Sigmoid colon (tissue), 4 donors: ENCODE measurements around the gene PAH.

Experiments used
- EP300 ChIP-seq, 4 donors: sonication (generic); formaldehyde crosslinking; IDR thresholded peaks; one replicate each; pipeline ENCODE4 v1.6.1; 2017; ENCODE audit warnings: antibody characterized with exemption in 4 of 4
- POLR2A ChIP-seq, 2 donors: fragments of 450-650 bp; IDR thresholded peaks; one replicate each; pipeline ENCODE4 v1.6.1; 2016; ENCODE audit warnings: antibody characterized with exemption in 2 of 2, mild to moderate bottlenecking in 2 of 2, moderate library complexity in 2 of 2
- POLR2AphosphoS5 ChIP-seq, 4 donors: sonication (generic); formaldehyde crosslinking; IDR thresholded peaks; one replicate each; pipeline ENCODE4 v1.6.1; 2017; ENCODE audit warnings: antibody characterized with exemption in 4 of 4
- TF ChIP-seq, protein P1 (sequence below), 4 experiments: fragments of 450-650 bp in 3 of 4; fragments of 200-600 bp in 1 of 4; IDR thresholded peaks; one replicate each; pipeline ENCODE4 v1.5.1; 2016 to 2019; ENCODE audit warnings: antibody characterized with exemption in 4 of 4, mild to moderate bottlenecking in 3 of 4, moderate library complexity in 2 of 4

DNA sequence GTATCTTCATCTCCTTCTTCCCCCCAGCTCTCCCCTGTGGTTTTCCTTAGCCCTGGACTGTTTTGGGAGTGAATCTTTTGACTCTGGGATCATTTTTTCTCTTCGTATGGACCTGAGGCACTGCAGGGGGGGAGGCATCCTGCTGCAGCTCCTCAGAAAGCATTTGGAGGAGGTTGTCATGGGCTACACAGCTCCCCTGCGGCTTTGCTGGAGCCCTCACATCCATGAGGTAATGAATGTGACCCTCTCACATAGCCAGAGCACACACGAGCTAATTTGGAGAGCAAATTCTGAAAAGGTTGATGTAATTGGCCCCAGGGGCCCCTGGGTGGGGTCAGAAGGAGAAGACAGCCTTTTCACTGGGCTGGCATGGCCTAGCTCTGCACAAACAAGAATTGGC is 110.9 kb downstream of the PAH start:
- TF ChIP-seq, protein P1, sequence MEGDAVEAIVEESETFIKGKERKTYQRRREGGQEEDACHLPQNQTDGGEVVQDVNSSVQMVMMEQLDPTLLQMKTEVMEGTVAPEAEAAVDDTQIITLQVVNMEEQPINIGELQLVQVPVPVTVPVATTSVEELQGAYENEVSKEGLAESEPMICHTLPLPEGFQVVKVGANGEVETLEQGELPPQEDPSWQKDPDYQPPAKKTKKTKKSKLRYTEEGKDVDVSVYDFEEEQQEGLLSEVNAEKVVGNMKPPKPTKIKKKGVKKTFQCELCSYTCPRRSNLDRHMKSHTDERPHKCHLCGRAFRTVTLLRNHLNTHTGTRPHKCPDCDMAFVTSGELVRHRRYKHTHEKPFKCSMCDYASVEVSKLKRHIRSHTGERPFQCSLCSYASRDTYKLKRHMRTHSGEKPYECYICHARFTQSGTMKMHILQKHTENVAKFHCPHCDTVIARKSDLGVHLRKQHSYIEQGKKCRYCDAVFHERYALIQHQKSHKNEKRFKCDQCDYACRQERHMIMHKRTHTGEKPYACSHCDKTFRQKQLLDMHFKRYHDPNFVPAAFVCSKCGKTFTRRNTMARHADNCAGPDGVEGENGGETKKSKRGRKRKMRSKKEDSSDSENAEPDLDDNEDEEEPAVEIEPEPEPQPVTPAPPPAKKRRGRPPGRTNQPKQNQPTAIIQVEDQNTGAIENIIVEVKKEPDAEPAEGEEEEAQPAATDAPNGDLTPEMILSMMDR (IDR thresholded peaks at IDR 0.05) = no peak
- TF ChIP-seq POLR2A (IDR thresholded peaks at IDR 0.05) (no peak), EP300 (IDR thresholded peaks at IDR 0.05) (no peak), POLR2AphosphoS5 (IDR thresholded peaks at IDR 0.05) (no peak)
